ENCODE results near the gene TPRX1. TPM values are rescaled to one million over a fixed set of nuclear protein-coding genes. Genes with fewer than 3 reads are reported as not detected.
"Not testable (repeated sequence)": the region's sequence is repeated elsewhere in the genome, so short reads cannot be mapped to it uniquely, and the experiment has no call there.

TPRX1 gene
- total and polyA plus RNA-seq, 2 of the 4 experiments (the other 2 are of a cell fraction): not detected

GRCh38 chr19:47771291-47771690 is 33.1 kb downstream of the TPRX1 start:
- H3K27me3 ChIP-seq (ENCODE audit: control insufficient read depth, insufficient read depth, low read length); H4K8ac ChIP-seq (ENCODE audit: low read depth in 2 of 2, low read length in 2 of 2); H4K5ac ChIP-seq (ENCODE audit: low read depth, low read length); H3K4me1 ChIP-seq (ENCODE audit: control insufficient read depth, insufficient read depth, low read length); H3K36me3 ChIP-seq (ENCODE audit: control insufficient read depth, insufficient read depth, low read length); CTCF ChIA-PET; BruUV-seq (replicated peaks); intact Hi-C loops (cut with micrococcal nuclease); H3K4me3 ChIP-seq (ENCODE audit: insufficient read depth, low read depth, low read length); H2AFZ ChIP-seq (replicated peaks; ENCODE audit: low read length, poor library complexity); H3K23ac ChIP-seq (ENCODE audit: low read depth, low read length); H3K56ac ChIP-seq (ENCODE audit: extremely low read depth, insufficient read depth, low read length); H2AK9ac ChIP-seq (replicated peaks; ENCODE audit: low read depth, low read length, poor library complexity); ATAC-seq (ENCODE audit: low read depth); H3K14ac ChIP-seq (replicated peaks; ENCODE audit: low read depth, low read length); H3K9me3 ChIP-seq (ENCODE audit: control insufficient read depth, insufficient read depth, low read length); H3K18ac ChIP-seq (ENCODE audit: low read depth, low read length); DNase-seq; H2AK5ac ChIP-seq (ENCODE audit: low read depth, low read length); H3K9ac ChIP-seq (ENCODE audit: low read depth, low read length); H2BK20ac ChIP-seq (ENCODE audit: low read depth, low read length); H2BK15ac ChIP-seq (ENCODE audit: low read depth, low read length); H2BK120ac ChIP-seq (ENCODE audit: low read depth, low read length); POLR2A ChIA-PET (ENCODE audit: unreplicated experiment); H2BK5ac ChIP-seq (ENCODE audit: low read depth, low read length, poor library complexity, severe bottlenecking); H3K4me2 ChIP-seq (ENCODE audit: low read depth, low read length); H3K79me1 ChIP-seq (ENCODE audit: low read depth in 1 of 2, low read length in 2 of 2); H3K4ac ChIP-seq (ENCODE audit: low read depth, low read length); dilution Hi-C loops (cut with HindIII; ENCODE audit: low sequenced_read_pairs, unreplicated experiment); H4K91ac ChIP-seq (ENCODE audit: insufficient read depth, low read depth, low read length); H3K9me1 ChIP-seq (ENCODE audit: insufficient read depth, low read length); in situ Hi-C loops (cut with MboI; ENCODE audit: low sequenced_read_pairs); H4K20me1 ChIP-seq (ENCODE audit: insufficient read depth, low read length); H3K27ac ChIP-seq (ENCODE audit: insufficient read depth, low read length): not testable (repeated sequence)
- 34% methylated on average over 3 of the region's 6 CpGs; no CpG with 5 or more reads in 1 of the 2 experiments for WGBS, 2 experiments (ENCODE audit: extremely low coverage in 2 of 2, insufficient read length in 1 of 2)

Data from IMR-90 (cell line).